OCI-LY3 (cell line): ENCODE measurements around the gene PITPNM3.

Source experiments
- EZH2phosphoT487 ChIP-seq: fragments of 200-600 bp; shearing (Covaris generic); IDR thresholded peaks from 2 replicates; pipeline ENCODE4 v1.6.1; 2018; ENCODE audit warnings: antibody characterized with exemption, mixed run types, low read depth
- TF ChIP-seq, protein P1 (sequence below): fragments of 200-600, 300-600 bp; sonication (generic); IDR thresholded peaks from 2 replicates; pipeline ENCODE4 v1.5.1; 2014; ENCODE audit warnings: antibody characterized with exemption, low read length, low read depth

DNA sequence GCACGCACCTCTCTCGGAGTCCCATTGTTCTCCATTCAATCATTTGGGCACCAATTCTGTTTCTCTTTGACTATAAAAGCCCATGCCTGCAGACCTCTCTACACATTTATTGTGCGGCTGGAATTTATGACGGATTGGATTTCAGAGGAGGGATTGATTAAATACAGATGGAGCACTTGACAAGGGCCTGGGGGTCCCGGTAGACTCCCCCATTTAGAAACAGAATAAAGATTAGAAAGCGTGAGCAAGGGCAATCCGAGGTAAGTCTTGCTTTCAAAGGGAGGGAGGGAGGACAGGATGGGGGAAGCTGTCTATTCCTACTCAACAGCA, 15.1 kb upstream of the PITPNM3 start:
- TF ChIP-seq, protein P1, sequence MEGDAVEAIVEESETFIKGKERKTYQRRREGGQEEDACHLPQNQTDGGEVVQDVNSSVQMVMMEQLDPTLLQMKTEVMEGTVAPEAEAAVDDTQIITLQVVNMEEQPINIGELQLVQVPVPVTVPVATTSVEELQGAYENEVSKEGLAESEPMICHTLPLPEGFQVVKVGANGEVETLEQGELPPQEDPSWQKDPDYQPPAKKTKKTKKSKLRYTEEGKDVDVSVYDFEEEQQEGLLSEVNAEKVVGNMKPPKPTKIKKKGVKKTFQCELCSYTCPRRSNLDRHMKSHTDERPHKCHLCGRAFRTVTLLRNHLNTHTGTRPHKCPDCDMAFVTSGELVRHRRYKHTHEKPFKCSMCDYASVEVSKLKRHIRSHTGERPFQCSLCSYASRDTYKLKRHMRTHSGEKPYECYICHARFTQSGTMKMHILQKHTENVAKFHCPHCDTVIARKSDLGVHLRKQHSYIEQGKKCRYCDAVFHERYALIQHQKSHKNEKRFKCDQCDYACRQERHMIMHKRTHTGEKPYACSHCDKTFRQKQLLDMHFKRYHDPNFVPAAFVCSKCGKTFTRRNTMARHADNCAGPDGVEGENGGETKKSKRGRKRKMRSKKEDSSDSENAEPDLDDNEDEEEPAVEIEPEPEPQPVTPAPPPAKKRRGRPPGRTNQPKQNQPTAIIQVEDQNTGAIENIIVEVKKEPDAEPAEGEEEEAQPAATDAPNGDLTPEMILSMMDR = no peak
- TF ChIP-seq EZH2phosphoT487 = no peak
